Colonic mucosa (tissue), 4 donors: Measurements from ENCODE around the gene PHETA1. TPM values are rescaled to one million over a fixed set of nuclear protein-coding genes. Genes with fewer than 3 reads are reported as not detected.
"Not testable (repeated sequence)": the region's sequence is repeated elsewhere in the genome, so short reads cannot be mapped to it uniquely, and the experiment has no call there.

Experiments
- DNase-seq: peaks from one replicate; pipeline ENCODE4 v3.0.0-alpha.2; 2020
- H3K27ac ChIP-seq: fragments of 200-600 bp; one replicate; pipeline ENCODE4 v1.8.0; 2021
- H3K27me3 ChIP-seq: fragments of 200-600 bp; one replicate; pipeline ENCODE4 v1.8.0; 2021
- H3K36me3 ChIP-seq: fragments of 200-600 bp; one replicate; pipeline ENCODE4 v1.8.0; 2021
- H3K4me1 ChIP-seq: fragments of 200-600 bp; one replicate; pipeline ENCODE4 v1.8.0; 2021; ENCODE audit warnings: mild to moderate bottlenecking
- H3K4me3 ChIP-seq: fragments of 200-600 bp; one replicate; pipeline ENCODE4 v1.8.0; 2021
- H3K9ac ChIP-seq, 2 donors: one replicate each; pipeline ENCODE4 v1.7.0; 2013; ENCODE audit warnings: control low read depth in 2 of 2, low read depth in 2 of 2, low read length in 2 of 2
- H3K9me3 ChIP-seq: fragments of 200-600 bp; one replicate; pipeline ENCODE4 v1.8.0; 2021
- intact Hi-C: fragments of 100-400 bp; cut with DNase I; formaldehyde crosslinking; loops from one replicate; pipeline ENCODE4 v1.14.1; 2022
- total RNA-seq, 2 donors: library from RNA; stranded (reverse); fragmentation: NEBNext Ultra II Directional in 1 of 2; extraction: Animal tissue kit (Norgen Biotek cat#: 25700) in 1 of 2; gene quantifications; one replicate each; pipeline ENCODE4 v1.2.1, GENCODE V29; 2021
- TF ChIP-seq, protein P1 (sequence below): fragments of 200-600 bp; IDR thresholded peaks from one replicate; pipeline ENCODE4 v1.8.0; 2022; ENCODE audit warnings: antibody characterized with exemption, mild to moderate bottlenecking
- donor health status: healthy.
- donor health status: DM: no; HTN: no; CAD: no.
- donor health status: DM: no; HTN: no; CAD: no.

The PHETA1 gene
- total RNA-seq, 2 donors from 2014 or later, result 21.8 to 43.6 TPM

DNA sequence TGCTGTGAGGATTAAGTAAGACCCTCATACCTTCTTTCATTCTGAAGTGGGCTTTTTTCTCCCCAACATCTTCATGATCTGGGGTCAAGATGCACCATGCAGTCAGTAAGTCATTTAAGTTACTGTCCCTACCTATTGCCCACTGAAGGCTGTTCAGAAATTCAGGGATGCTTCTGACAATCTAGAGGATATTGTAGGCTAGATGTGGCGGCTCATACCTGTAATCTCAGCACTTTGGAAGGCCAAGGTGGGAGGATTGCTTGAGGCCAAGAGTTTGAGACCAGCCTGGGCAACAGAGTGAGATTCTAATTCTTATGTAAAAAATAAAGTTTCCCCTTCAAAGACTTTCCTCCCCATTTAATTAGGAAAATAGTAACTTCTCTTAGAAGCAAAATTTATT is 28.7 kb downstream of the PHETA1 start:
- Histone ChIP-seq H3K9ac (no peak overlapping the region), H3K27ac (no peak overlapping the region), H3K4me3 (no peak overlapping the region), H3K27me3 (no peaks in the 10 kb centered on the region), H3K9me3 (no peaks in the 10 kb centered on the region), H3K4me1 (no peaks in the 10 kb centered on the region), H3K36me3 (no peaks in the 10 kb centered on the region)
- intact Hi-C loops, result no loop called here
- TF ChIP-seq, protein P1, sequence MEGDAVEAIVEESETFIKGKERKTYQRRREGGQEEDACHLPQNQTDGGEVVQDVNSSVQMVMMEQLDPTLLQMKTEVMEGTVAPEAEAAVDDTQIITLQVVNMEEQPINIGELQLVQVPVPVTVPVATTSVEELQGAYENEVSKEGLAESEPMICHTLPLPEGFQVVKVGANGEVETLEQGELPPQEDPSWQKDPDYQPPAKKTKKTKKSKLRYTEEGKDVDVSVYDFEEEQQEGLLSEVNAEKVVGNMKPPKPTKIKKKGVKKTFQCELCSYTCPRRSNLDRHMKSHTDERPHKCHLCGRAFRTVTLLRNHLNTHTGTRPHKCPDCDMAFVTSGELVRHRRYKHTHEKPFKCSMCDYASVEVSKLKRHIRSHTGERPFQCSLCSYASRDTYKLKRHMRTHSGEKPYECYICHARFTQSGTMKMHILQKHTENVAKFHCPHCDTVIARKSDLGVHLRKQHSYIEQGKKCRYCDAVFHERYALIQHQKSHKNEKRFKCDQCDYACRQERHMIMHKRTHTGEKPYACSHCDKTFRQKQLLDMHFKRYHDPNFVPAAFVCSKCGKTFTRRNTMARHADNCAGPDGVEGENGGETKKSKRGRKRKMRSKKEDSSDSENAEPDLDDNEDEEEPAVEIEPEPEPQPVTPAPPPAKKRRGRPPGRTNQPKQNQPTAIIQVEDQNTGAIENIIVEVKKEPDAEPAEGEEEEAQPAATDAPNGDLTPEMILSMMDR, result no peak
- DNase-seq, result no peak

DNA sequence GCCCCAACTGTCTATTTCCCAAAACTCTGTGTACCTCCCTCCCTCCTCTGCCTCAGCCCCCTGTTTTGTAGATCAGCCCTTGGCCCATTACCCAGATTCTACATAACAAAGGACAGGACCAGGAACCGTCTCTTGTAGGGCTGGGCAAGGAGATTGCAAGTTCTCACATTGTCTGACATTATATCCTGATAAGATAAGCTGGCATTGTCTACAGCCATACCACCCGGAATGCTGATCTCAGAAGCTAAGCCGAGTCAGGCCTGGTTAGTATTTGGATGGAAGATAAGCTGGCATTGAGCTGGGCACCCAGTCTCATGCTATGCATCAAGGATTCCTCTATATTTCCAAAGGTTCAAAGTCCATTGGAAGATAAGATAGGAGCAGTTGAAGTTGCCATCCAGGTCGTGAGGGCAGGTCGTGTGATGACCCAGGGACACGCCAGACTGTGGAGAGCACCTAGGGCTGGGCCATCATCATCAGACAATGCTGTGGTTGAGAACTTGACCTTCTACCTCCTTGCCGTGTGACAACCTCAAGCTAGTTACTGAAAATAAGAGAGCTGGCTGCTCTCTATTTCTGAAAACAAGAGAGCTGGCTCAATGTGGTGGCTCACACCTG is 29.5 kb downstream of the PHETA1 start:
- Histone ChIP-seq H3K36me3 (no peaks in the 10 kb centered on the region), H3K27me3 (no peaks in the 10 kb centered on the region), H3K9me3 (no peaks in the 10 kb centered on the region), H3K4me3 (no peak overlapping the region), H3K9ac (no peak overlapping the region), H3K27ac (no peak overlapping the region), H3K4me1 (no peaks in the 10 kb centered on the region)
- TF ChIP-seq, protein P1, result no peak
- intact Hi-C loops, result no loop called here
- DNase-seq, result no peak

DNA sequence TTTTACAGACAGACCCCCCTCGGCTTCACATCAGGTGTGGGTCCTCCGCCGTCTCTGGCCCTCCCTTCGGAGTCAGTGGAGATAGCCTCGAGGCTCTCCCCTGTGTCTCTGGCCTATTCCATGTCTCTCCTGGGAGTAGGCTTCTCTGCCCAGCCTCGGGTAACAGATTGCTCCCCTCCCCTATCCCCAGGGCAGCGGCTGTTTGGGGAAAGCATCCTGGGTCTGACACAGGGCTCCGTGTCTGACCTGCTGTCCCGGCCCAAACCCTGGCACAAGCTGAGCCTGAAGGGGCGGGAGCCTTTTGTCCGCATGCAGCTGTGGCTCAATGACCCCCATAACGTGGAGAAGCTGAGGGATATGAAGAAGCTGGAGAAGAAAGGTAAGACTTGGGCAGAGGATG is 30.8 kb downstream of the PHETA1 start:
- Histone ChIP-seq H3K27me3 (no peaks in the 10 kb centered on the region), H3K9ac (no peak overlapping the region), H3K4me1 (no peaks in the 10 kb centered on the region), H3K9me3 (no peaks in the 10 kb centered on the region), H3K4me3 (no peak overlapping the region), H3K27ac (no peak overlapping the region), H3K36me3 (no peaks in the 10 kb centered on the region)
- DNase-seq, result no peak
- intact Hi-C loops, result no loop called here
- TF ChIP-seq, protein P1, result no peak

DNA sequence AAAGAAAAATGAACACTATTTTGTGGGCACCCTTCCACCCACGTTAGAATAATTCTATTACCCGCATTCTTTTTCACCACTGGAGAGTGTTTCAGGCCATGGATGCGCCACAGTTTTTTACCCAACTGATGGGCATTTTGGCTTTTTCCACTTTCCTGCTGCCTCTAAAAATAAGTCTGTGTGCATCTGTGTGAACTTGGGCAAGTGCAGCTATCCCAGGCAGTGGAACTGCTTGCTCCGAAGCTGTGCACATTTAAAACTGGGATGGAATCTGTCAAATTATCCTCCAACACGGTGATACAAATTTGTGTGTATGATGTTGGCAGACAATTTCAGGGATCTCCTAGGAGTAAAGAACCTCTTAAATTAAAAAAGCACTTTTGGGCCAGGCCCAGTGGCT is 31.5 kb downstream of the PHETA1 start:
- Histone ChIP-seq H3K9ac (no peak overlapping the region), H3K36me3 (no peaks in the 10 kb centered on the region), H3K4me3 (no peak overlapping the region), H3K27me3 (no peaks in the 10 kb centered on the region), H3K4me1 (no peaks in the 10 kb centered on the region), H3K27ac (no peak overlapping the region), H3K9me3 (no peaks in the 10 kb centered on the region)
- TF ChIP-seq, protein P1, result no peak
- intact Hi-C loops, result no loop called here
- no peak for DNase-seq

DNA sequence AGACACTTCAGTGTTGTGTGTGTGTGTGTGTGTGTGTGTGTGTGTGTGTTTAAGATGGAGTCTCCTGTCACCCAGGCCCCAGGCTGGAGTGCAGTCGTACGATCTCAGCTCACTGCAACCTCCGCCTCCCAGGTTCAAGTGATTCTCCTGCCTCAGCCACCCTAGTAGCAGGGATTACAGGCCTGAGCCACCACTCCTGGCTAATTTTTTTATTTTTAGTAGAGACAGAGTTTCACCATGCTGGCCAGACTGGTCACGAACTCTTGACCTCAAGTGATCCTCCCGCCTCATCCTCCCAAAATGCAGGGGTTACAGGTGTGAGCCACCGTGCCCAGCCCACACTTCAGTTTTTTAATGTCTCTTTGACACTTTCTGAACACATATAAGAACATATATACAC is 32.5 kb downstream of the PHETA1 start:
- H3K36me3 ChIP-seq, H3K4me3 ChIP-seq, DNase-seq, H3K9me3 ChIP-seq, H3K27me3 ChIP-seq, H3K9ac ChIP-seq, H3K4me1 ChIP-seq, intact Hi-C loops, H3K27ac ChIP-seq: not testable (repeated sequence)

DNA sequence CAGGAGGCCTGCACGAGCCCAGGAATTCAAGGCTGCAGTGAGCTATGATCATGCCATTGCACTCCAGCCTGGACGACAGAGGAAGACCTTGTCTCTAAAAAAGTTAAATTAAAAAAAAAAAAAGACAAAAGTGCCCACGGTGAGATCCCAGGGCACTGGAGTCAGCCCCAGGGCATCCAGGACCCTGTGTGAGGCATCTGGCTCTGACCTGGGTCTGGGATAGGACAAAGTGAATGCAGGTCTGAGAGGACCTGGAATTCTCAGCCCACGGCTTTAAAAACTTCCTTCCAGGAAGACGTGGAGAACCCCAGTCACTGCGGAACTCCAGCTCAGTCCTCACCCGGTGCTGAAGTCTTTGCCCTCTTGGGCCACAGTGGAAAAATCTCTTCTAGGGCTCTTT is 33.1 kb downstream of the PHETA1 start:
- Histone ChIP-seq H3K4me1 (no peaks in the 10 kb centered on the region), H3K36me3 (no peaks in the 10 kb centered on the region), H3K9ac (no peak overlapping the region), H3K27ac (no peak overlapping the region), H3K9me3 (no peaks in the 10 kb centered on the region), H3K27me3 (no peaks in the 10 kb centered on the region), H3K4me3 (no peak overlapping the region)
- DNase-seq, result no peak
- intact Hi-C loops, result no loop called here
- TF ChIP-seq, protein P1, result no peak

DNA sequence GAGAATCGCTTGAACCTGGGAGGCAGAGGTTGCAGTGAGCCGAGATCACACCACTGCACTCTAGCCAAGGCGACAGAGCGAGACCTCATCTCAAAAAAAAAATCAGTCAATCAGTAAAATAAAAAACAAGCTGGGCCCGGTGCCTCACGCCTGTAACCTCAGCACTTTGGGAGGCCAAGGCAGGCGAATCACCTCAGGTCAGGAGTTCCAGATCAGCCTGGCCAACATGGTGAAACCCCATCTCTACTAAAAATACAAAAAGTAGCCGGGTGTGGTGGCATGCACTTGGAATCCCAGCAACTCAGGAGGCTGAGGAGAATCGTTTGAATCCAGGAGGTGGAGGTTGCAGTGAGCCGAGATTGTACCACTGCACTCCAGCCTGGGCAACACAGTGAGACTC is 33.6 kb downstream of the PHETA1 start:
- H3K4me3 ChIP-seq, H3K9me3 ChIP-seq, H3K27me3 ChIP-seq, DNase-seq, intact Hi-C loops, H3K36me3 ChIP-seq, H3K27ac ChIP-seq, H3K9ac ChIP-seq, H3K4me1 ChIP-seq: not testable (repeated sequence)
